ENCODE data around the gene MAPK11. TPM values are rescaled to one million over a fixed set of nuclear protein-coding genes. Genes with fewer than 3 reads are reported as not detected.

The MAPK11 gene
- total and polyA plus RNA-seq, 2 donors (not counting 1 experiment from before 2014, with no cell fraction given) = 2.6 to 7.6 TPM

DNA sequence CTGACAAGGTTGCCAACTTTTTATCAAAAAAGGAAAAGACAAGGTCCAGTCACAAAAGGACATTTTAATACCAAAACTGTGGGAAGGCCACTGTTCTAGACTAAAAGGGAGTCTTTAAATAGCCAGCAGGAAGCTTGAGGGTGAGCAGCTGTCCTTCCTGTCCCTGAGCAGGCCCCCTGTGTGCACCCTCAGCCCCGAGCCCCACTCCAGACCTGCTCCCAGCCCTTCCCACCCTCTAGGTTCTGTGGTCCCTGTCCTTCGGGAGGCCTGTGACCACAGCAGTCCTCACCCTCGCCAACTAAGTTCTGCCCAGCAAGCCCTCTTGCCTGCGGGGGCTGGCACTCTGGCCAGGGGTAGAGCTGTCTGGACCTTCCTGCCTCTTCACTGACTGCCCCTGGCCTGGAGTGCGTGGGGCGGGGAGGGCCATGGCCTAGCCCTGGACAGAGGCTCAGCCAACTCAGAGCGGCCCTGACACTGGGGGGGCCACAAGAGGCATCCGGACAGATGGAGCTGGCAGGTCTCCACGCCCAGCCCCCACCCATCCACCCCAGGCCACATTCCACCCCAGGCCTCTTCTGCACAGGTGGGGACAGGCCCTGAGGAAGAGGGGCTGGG is 38.9 kb upstream of the MAPK11 start:
- Histone ChIP-seq H3K27me3 (ENCODE audit: control insufficient read depth, insufficient read depth, low read length) (no peaks in the 10 kb centered on the region), H3K9ac (ENCODE audit: insufficient read depth, low read length) (peak overlapping the region; percentile 30), H2AFZ (ENCODE audit: low read length) (no peak overlapping the region), H3K36me3 (ENCODE audit: control insufficient read depth, insufficient read depth, low read length) (peaks cover 7% of the 10 kb centered on the region), H4K20me1 (ENCODE audit: control insufficient read depth, extremely low read depth, insufficient read depth, low read length) (no peaks in the 10 kb centered on the region), H3K4me1 (ENCODE audit: control insufficient read depth, extremely low read depth, insufficient read depth, low read length) (peaks cover 27% of the 10 kb centered on the region), H3K79me2 (ENCODE audit: control insufficient read depth, insufficient read depth, low read length) (peaks cover 26% of the 10 kb centered on the region), H3K4me2 (ENCODE audit: extremely low read depth, insufficient read depth, low read length) (peak overlapping the region; percentile 59), H3K4me3 (replicated peaks in 1 of 4; ENCODE audit: control extremely low read depth in 1 of 4, insufficient read depth in 1 of 4, low read depth in 3 of 4, low read length in 4 of 4) (no peak overlapping the region), H3K27ac (ENCODE audit: insufficient read depth, low read length) (peak overlapping the region; percentile 51), H3K9me3 (ENCODE audit: control insufficient read depth, insufficient read depth, low read depth, low read length) (no peaks in the 10 kb centered on the region)
- TF ChIP-seq, protein P1, sequence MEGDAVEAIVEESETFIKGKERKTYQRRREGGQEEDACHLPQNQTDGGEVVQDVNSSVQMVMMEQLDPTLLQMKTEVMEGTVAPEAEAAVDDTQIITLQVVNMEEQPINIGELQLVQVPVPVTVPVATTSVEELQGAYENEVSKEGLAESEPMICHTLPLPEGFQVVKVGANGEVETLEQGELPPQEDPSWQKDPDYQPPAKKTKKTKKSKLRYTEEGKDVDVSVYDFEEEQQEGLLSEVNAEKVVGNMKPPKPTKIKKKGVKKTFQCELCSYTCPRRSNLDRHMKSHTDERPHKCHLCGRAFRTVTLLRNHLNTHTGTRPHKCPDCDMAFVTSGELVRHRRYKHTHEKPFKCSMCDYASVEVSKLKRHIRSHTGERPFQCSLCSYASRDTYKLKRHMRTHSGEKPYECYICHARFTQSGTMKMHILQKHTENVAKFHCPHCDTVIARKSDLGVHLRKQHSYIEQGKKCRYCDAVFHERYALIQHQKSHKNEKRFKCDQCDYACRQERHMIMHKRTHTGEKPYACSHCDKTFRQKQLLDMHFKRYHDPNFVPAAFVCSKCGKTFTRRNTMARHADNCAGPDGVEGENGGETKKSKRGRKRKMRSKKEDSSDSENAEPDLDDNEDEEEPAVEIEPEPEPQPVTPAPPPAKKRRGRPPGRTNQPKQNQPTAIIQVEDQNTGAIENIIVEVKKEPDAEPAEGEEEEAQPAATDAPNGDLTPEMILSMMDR (conservative IDR thresholded peaks at IDR 0.05 in 1 of 2, IDR thresholded peaks at IDR 0.05 in 1 of 2; ENCODE audit: low read depth in 1 of 2, low read length in 2 of 2) = no peak
- no peak for TF ChIP-seq EZH2 (IDR thresholded peaks at IDR 0.05; ENCODE audit: low read length, missing control alignments)
- DNase-seq (ENCODE audit: low read depth in 2 of 2) = no peak

DNA sequence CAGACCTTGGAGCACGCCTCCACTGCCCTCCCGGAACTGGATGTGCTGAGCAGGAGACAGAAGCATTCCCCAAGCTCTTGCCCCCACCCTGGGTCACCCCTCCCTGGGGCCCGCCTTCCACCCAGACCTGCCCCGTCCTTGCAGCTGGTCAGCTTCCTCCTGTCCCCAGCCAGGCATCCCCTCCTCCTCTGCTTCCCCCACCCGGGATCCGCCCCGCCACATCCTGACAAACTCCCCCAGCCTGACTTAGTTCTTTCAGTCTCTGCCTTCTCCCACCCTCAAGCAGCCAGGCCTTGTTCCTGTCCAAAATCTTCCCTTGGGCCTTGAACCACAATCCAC is 38.4 kb upstream of the MAPK11 start:
- peak; percentile 58 to 68 for DNase-seq (ENCODE audit: low read depth in 2 of 2)
- peaks cover 31% of the 10 kb centered on the region for H3K79me2 ChIP-seq (ENCODE audit: control insufficient read depth, insufficient read depth, low read length)
- no peak overlapping the region for H2AFZ ChIP-seq (ENCODE audit: low read length)
- TF ChIP-seq, protein P1 (conservative IDR thresholded peaks at IDR 0.05 in 1 of 2, IDR thresholded peaks at IDR 0.05 in 1 of 2; ENCODE audit: low read depth in 1 of 2, low read length in 2 of 2) = no peak
- no peak for TF ChIP-seq EZH2 (IDR thresholded peaks at IDR 0.05; ENCODE audit: low read length, missing control alignments)
- no peaks in the 10 kb centered on the region for H3K27me3 ChIP-seq (ENCODE audit: control insufficient read depth, insufficient read depth, low read length)
- H4K20me1 ChIP-seq (ENCODE audit: control insufficient read depth, extremely low read depth, insufficient read depth, low read length) = no peaks in the 10 kb centered on the region
- no peak overlapping the region for H3K4me3 ChIP-seq (replicated peaks in 1 of 4; ENCODE audit: control extremely low read depth in 1 of 4, insufficient read depth in 1 of 4, low read depth in 3 of 4, low read length in 4 of 4)
- peak overlapping the region; percentile 59 for H3K4me2 ChIP-seq (ENCODE audit: extremely low read depth, insufficient read depth, low read length)
- peaks cover 8% of the 10 kb centered on the region for H3K36me3 ChIP-seq (ENCODE audit: control insufficient read depth, insufficient read depth, low read length)
- H3K4me1 ChIP-seq (ENCODE audit: control insufficient read depth, extremely low read depth, insufficient read depth, low read length) = peaks cover 32% of the 10 kb centered on the region
- peak overlapping the region; percentile 51 for H3K27ac ChIP-seq (ENCODE audit: insufficient read depth, low read length)
- no peaks in the 10 kb centered on the region for H3K9me3 ChIP-seq (ENCODE audit: control insufficient read depth, insufficient read depth, low read depth, low read length)
- peak overlapping the region; percentile 30 for H3K9ac ChIP-seq (ENCODE audit: insufficient read depth, low read length)

DNA sequence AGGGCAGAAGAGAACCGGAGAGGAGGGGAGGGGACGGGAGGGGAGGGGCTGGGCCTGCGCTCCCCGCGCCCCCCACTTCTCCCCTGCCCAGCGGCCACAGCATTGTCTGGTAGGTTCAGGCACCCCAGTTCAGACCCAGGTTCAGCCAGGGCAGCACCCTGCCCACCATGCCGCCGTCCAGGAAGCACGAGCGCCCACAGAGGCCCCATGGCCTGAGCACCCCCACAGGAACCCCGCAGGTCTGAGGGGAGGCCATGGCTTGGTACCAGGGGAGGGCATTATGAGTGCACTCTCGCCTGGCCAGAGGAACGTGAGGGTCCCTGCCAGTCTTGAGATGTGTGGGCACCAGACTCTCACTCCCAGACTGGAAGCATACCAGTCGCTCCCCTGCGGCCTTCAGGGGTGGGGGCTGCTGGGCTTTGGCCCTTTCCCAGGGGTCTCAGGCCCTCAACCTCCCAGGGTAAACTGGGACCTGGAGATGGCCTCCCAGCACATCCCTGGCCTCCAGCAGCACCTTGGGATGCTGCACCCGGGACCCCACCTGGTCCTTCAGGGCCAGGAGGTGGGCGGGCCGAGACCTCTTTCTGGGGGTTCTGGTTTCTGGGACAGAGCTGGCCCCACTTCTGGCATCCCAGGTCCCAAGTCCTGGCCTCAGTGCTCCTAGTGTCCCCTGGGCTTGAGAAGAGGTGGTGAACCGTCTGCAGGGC is 37.9 kb upstream of the MAPK11 start:
- H3K9ac ChIP-seq (ENCODE audit: insufficient read depth, low read length) = peak overlapping the region; percentile 16
- DNase-seq (ENCODE audit: low read depth in 2 of 2) = no peak
- H2AFZ ChIP-seq (ENCODE audit: low read length) = no peak overlapping the region
- no peaks in the 10 kb centered on the region for H3K9me3 ChIP-seq (ENCODE audit: control insufficient read depth, insufficient read depth, low read depth, low read length)
- peaks cover 35% of the 10 kb centered on the region for H3K4me1 ChIP-seq (ENCODE audit: control insufficient read depth, extremely low read depth, insufficient read depth, low read length)
- peaks cover 9% of the 10 kb centered on the region for H3K36me3 ChIP-seq (ENCODE audit: control insufficient read depth, insufficient read depth, low read length)
- H3K4me3 ChIP-seq (replicated peaks in 1 of 4; ENCODE audit: control extremely low read depth in 1 of 4, insufficient read depth in 1 of 4, low read depth in 3 of 4, low read length in 4 of 4) = no peak overlapping the region
- H3K27ac ChIP-seq (ENCODE audit: insufficient read depth, low read length) = no peak overlapping the region
- H3K27me3 ChIP-seq (ENCODE audit: control insufficient read depth, insufficient read depth, low read length) = no peaks in the 10 kb centered on the region
- H3K4me2 ChIP-seq (ENCODE audit: extremely low read depth, insufficient read depth, low read length) = no peak overlapping the region
- TF ChIP-seq, protein P1 (conservative IDR thresholded peaks at IDR 0.05 in 1 of 2, IDR thresholded peaks at IDR 0.05 in 1 of 2; ENCODE audit: low read depth in 1 of 2, low read length in 2 of 2) = no peak
- no peak for TF ChIP-seq EZH2 (IDR thresholded peaks at IDR 0.05; ENCODE audit: low read length, missing control alignments)
- no peaks in the 10 kb centered on the region for H4K20me1 ChIP-seq (ENCODE audit: control insufficient read depth, extremely low read depth, insufficient read depth, low read length)
- H3K79me2 ChIP-seq (ENCODE audit: control insufficient read depth, insufficient read depth, low read length) = peaks cover 36% of the 10 kb centered on the region

All from fibroblast of lung (primary cell).